Measurements from ENCODE around the gene NGFR.

DNA sequence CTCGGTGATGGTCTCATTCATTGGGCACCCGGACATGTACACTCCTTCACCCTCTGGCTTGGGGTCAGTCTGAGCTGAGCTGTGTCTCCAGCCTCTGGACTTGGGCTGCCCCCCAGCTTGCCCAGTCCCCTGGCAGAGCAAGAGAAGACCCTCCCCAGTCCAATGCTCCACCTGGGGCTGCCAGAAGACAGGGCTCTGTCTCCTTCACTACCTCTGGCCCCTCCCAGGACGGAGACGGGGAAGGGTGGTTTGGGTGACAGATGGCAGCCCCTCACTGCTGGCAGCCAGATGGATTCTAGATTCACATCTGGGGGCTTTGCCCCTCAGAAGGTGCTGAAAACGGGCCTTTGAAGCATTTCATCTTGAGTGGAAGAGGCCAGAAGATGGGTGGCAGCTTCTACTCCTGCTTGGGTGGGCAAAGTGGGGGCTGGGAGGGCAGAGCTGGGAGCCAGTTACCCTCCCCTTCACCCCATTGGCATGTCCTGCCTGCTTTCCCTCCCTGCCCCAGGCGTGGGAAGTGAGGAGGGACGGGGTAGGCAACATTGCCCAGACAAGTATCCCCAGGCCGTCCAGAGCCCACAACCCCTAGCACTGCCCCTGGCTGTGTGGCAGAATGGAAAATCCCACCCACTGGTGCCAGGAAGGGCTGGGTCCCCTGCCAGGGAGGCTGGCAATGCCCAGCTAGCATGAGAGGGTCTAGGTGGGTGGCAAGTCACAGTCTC, 13.9 kb downstream of the NGFR start:
- no peak for TF ChIP-seq EZH2 (IDR thresholded peaks at IDR 0.05; ENCODE audit: borderline replicate concordance, low read length)
- TF ChIP-seq, protein P1, sequence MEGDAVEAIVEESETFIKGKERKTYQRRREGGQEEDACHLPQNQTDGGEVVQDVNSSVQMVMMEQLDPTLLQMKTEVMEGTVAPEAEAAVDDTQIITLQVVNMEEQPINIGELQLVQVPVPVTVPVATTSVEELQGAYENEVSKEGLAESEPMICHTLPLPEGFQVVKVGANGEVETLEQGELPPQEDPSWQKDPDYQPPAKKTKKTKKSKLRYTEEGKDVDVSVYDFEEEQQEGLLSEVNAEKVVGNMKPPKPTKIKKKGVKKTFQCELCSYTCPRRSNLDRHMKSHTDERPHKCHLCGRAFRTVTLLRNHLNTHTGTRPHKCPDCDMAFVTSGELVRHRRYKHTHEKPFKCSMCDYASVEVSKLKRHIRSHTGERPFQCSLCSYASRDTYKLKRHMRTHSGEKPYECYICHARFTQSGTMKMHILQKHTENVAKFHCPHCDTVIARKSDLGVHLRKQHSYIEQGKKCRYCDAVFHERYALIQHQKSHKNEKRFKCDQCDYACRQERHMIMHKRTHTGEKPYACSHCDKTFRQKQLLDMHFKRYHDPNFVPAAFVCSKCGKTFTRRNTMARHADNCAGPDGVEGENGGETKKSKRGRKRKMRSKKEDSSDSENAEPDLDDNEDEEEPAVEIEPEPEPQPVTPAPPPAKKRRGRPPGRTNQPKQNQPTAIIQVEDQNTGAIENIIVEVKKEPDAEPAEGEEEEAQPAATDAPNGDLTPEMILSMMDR (conservative IDR thresholded peaks at IDR 0.05 in 1 of 2, IDR thresholded peaks at IDR 0.05 in 1 of 2; ENCODE audit: extremely low read depth in 1 of 2, insufficient read depth in 1 of 2, low read depth in 1 of 2, low read length in 2 of 2), result no peak
